Stimulated activated naive CD4-positive, alpha-beta T cell (primary cell): ENCODE results near the gene KRT222.

Source experiments
- DNase-seq, 6 experiments: peaks; one replicate each; lab custom pipeline; 2025; lab: John Stamatoyannopoulos, UW

Gene KRT222

DNA sequence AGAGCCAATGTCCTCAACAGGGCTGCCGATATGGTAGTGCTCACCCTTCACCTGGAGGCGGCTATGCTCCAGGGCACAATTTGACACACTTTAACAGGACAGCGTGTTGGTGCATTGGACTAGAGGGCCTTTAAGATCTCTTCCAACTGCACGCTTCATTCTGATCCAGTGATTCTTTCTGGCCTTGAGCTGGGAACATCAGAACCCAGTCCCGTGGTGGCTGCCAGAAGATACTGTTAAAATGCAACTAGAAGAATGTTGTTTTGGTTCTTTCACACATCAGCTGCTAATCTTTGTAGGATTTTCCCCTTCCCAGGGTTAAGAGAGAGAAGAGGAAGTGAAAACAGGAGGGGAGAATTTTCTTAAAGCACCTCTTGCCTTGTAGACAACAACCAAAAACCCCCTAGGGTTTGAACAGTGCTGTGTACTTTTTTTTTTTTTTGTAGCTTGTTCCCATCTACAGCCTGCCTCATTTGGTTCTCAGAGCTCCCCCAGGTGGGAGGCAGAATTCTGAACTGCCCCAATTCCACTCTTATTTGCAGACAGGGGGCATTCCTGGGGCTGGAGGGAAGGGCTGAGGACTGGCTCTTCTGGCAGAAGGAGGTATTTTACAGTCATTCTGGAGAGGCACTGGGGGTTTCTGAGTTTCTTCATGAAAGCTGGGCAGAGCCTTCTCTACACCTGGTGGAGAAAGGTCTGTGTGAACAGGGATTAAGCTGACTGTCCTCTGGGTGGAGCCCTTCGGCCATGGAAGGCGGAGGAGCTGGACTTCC is 49.7 kb downstream of the KRT222 start:
- DNase-seq: peak; percentile 47 to 70 (median 68)

GRCh38 chr17:40614431-40615067 is 50.4 kb downstream of the KRT222 start:
- no peak for DNase-seq

GRCh38 chr17:40613467-40614154 is 51.4 kb downstream of the KRT222 start:
- no peak for DNase-seq

DNA sequence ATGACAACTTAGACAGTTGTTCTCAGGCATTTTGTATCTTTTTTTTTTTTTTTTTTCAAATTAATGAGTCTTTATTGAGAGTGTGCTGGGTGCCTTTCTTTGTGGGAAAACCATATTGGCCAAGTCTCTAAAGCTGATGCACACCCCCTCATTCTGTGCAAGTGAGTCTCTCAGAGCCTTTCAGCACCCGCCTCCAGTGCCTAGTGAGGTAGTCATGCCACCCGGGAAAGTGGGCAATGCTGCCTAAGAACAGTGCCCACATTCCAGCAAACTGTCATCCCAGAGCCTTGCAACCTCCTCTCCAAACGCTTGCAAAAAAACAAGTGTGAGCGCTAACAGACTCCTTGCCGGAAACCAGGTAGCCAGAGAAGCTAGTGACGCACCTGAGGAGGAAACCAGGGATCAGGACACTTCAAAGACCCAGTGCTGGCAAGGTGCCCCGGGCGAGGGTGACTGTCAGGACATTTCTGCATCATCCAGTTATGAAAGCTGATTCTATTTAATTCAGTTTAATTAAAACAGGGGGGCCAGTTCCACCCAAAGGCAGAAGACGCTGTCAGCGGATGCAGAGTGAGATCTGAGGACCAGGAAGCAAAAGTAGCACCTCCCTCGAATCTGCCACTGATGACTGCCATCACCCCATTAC is 52.3 kb downstream of the KRT222 start:
- peak; percentile 79 to 90 (median 84) for DNase-seq

- peak in 2 of 6 experiments; percentile 30 to 50 for DNase-seq
These were observed 53.0 kb downstream of the KRT222 start for GRCh38 chr17:40611840-40612474.

DNA sequence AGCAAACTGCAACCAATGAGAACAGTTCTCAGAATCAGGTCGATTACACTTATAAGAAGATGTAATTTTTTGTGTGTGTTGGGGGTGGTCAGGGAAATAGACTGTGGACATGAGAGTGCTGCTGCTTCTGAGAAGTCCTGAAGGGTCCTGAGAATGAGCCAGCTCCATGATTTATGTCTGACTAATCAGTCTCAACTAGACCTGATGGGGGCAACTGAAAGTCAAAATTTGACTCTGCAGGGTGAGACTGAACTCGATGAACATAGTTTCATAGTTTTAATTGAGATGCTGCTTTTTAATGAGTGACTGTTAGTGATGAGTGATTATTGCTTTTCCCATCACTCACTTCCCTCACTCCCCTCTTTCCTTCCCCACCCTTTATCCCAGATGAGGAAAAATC is 54.6 kb downstream of the KRT222 start:
- DNase-seq: no peak

DNA sequence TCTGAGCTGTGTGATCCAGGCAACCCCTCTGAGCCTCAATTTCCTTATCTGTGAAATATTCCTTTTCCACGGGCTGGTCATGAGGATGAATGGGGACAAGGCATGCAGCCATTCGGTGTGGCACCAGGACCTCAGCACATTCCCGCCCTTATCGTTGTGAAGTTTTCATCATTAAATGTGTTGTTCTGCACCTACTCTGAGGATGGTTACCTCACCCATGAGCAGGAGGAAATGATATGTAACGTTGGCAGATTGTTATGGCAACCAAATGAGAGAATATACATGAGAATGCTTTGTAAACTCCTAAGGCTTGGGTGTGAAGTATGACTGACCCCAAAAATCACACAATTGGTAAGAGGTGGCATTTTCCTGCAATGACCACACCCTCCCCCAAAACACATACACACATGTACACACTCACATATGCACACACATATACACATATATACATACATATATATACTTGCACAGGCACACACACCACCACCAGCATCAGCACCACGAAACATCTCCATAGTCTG is 56.9 kb downstream of the KRT222 start:
- peak; percentile 36 to 87 (median 68) for DNase-seq

DNA sequence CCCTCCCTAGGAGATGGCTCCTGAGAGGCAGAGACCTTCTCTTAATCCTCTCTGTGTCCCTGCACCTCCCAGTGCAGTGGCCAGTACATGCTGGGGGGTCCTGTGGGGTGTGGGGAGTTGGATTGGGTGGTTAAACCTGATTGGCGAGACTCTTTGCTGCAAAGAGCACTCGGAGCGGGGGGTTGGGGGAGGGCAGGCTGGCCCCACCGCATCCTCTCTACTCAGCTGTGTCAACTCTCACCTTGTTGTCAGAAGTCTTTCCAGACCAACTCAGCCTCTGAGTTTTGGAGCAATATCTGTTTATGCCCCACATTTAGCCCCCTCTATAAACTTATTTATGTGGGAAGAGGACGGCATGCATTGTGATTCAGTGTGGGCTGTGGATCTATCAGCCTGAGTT is 57.3 kb downstream of the KRT222 start:
- DNase-seq: peak; percentile 30 to 87 (median 60)

- DNase-seq: no peak
These were observed 58.2 kb downstream of the KRT222 start for GRCh38 chr17:40606548-40607353.

DNA sequence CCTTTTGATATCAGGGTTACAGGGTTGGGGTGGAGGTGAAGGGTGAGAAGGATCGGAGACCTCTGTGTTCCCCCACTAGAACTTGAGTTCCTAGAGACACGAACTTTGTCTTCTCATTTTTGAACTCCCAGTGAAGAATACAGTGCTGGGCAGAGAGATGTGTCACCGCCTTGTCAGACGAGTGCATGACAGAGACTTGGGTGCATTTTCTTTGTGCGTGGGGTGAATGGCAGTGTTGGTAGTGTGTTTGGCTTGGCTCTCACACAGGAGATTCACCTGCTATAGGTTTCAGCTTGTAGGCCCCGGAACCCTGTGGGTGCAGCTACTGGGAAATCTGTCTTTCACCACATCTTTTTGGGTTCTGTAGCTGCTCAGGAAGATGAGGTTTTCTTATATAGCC is 59.7 kb downstream of the KRT222 start:
- DNase-seq: peak; percentile 43 to 77 (median 70)
